Measurements from ENCODE around the gene ARHGAP24.
"Not testable (repeated sequence)": the region's sequence is repeated elsewhere in the genome, so short reads cannot be mapped to it uniquely, and the experiment has no call there.

ARHGAP24 gene

GRCh38 chr4:85951099-85951498 is 476.1 kb downstream of the ARHGAP24 start:
- Histone ChIP-seq H3K36me3 (ENCODE audit: insufficient read depth, low read length) (no peaks in the 10 kb centered on the region), H3K4me1 (ENCODE audit: control insufficient read depth, insufficient read depth, low read length) (peaks cover 25% of the 10 kb centered on the region), H3K9me3 (replicated peaks; ENCODE audit: low read length) (no peaks in the 10 kb centered on the region), H3K27me3 (ENCODE audit: control insufficient read depth, insufficient read depth, low read length) (no peaks in the 10 kb centered on the region), H3K4me3 (ENCODE audit: low read length) (no peak overlapping the region), H3K4me2 (ENCODE audit: low read length) (no peak overlapping the region), H3K9ac (ENCODE audit: low read depth, low read length) (no peak overlapping the region)

GRCh38 chr4:85952528-85952927 is 477.6 kb downstream of the ARHGAP24 start:
- Histone ChIP-seq H3K9ac (ENCODE audit: low read depth, low read length) (peak overlapping the region; percentile 71), H3K9me3 (replicated peaks; ENCODE audit: low read length) (no peaks in the 10 kb centered on the region), H3K36me3 (ENCODE audit: insufficient read depth, low read length) (no peaks in the 10 kb centered on the region), H3K4me3 (ENCODE audit: low read length) (peak overlapping the region; percentile 26), H3K4me2 (ENCODE audit: low read length) (peak overlapping the region; percentile 68), H3K4me1 (ENCODE audit: control insufficient read depth, insufficient read depth, low read length) (peaks cover 25% of the 10 kb centered on the region), H3K27me3 (ENCODE audit: control insufficient read depth, insufficient read depth, low read length) (no peaks in the 10 kb centered on the region)

GRCh38 chr4:85952972-85953650 is 478.2 kb downstream of the ARHGAP24 start:
- peaks cover 25% of the 10 kb centered on the region for H3K4me1 ChIP-seq (ENCODE audit: control insufficient read depth, insufficient read depth, low read length)
- peak overlapping the region; percentile 71 for H3K9ac ChIP-seq (ENCODE audit: low read depth, low read length)
- H3K4me2 ChIP-seq (ENCODE audit: low read length) = peak overlapping the region; percentile 59
- no peaks in the 10 kb centered on the region for H3K36me3 ChIP-seq (ENCODE audit: insufficient read depth, low read length)
- H3K4me3 ChIP-seq (ENCODE audit: low read length) = peak overlapping the region; percentile 49
- H3K9me3 ChIP-seq (replicated peaks; ENCODE audit: low read length) = no peaks in the 10 kb centered on the region
- no peaks in the 10 kb centered on the region for H3K27me3 ChIP-seq (ENCODE audit: control insufficient read depth, insufficient read depth, low read length)

GRCh38 chr4:85953651-85954018 is 478.7 kb downstream of the ARHGAP24 start:
- Histone ChIP-seq H3K4me3 (ENCODE audit: low read length) (peak overlapping the region; percentile 18), H3K4me2 (ENCODE audit: low read length) (peak overlapping the region; percentile 59), H3K4me1 (ENCODE audit: control insufficient read depth, insufficient read depth, low read length) (peaks cover 25% of the 10 kb centered on the region), H3K9me3 (replicated peaks; ENCODE audit: low read length) (no peaks in the 10 kb centered on the region), H3K27me3 (ENCODE audit: control insufficient read depth, insufficient read depth, low read length) (no peaks in the 10 kb centered on the region), H3K36me3 (ENCODE audit: insufficient read depth, low read length) (no peaks in the 10 kb centered on the region), H3K9ac (ENCODE audit: low read depth, low read length) (peak overlapping the region; percentile 71)

- Histone ChIP-seq H3K27me3 (ENCODE audit: control insufficient read depth, insufficient read depth, low read length) (no peaks in the 10 kb centered on the region), H3K4me3 (ENCODE audit: low read length) (no peak overlapping the region), H3K9me3 (replicated peaks; ENCODE audit: low read length) (no peaks in the 10 kb centered on the region), H3K36me3 (ENCODE audit: insufficient read depth, low read length) (no peaks in the 10 kb centered on the region), H3K9ac (ENCODE audit: low read depth, low read length) (no peak overlapping the region), H3K4me2 (ENCODE audit: low read length) (no peak overlapping the region), H3K4me1 (ENCODE audit: control insufficient read depth, insufficient read depth, low read length) (peaks cover 25% of the 10 kb centered on the region)
Measured at GRCh38 chr4:85955620-85956292, 480.8 kb downstream of the ARHGAP24 start.

- Histone ChIP-seq H3K36me3 (ENCODE audit: insufficient read depth, low read length) (no peaks in the 10 kb centered on the region), H3K4me3 (ENCODE audit: low read length) (no peak overlapping the region), H3K27me3 (ENCODE audit: control insufficient read depth, insufficient read depth, low read length) (no peaks in the 10 kb centered on the region), H3K4me2 (ENCODE audit: low read length) (no peak overlapping the region), H3K9ac (ENCODE audit: low read depth, low read length) (no peak overlapping the region), H3K9me3 (replicated peaks; ENCODE audit: low read length) (no peaks in the 10 kb centered on the region), H3K4me1 (ENCODE audit: control insufficient read depth, insufficient read depth, low read length) (peaks cover 25% of the 10 kb centered on the region)
Measured at GRCh38 chr4:85956293-85956945, 481.5 kb downstream of the ARHGAP24 start.

- H3K9ac ChIP-seq (ENCODE audit: low read depth, low read length) = no peak overlapping the region
- H3K4me1 ChIP-seq (ENCODE audit: control insufficient read depth, insufficient read depth, low read length) = no peaks in the 10 kb centered on the region
- H3K36me3 ChIP-seq (ENCODE audit: insufficient read depth, low read length) = no peaks in the 10 kb centered on the region
- H3K9me3 ChIP-seq (replicated peaks; ENCODE audit: low read length) = no peaks in the 10 kb centered on the region
- H3K4me3 ChIP-seq (ENCODE audit: low read length) = no peak overlapping the region
- H3K4me2 ChIP-seq (ENCODE audit: low read length) = no peak overlapping the region
- H3K27me3 ChIP-seq (ENCODE audit: control insufficient read depth, insufficient read depth, low read length) = no peaks in the 10 kb centered on the region
Measured at GRCh38 chr4:85961887-85962286, 486.9 kb downstream of the ARHGAP24 start.

- no peaks in the 10 kb centered on the region for H3K36me3 ChIP-seq (ENCODE audit: insufficient read depth, low read length)
- H3K4me2 ChIP-seq (ENCODE audit: low read length) = no peak overlapping the region
- peaks cover 10% of the 10 kb centered on the region for H3K4me1 ChIP-seq (ENCODE audit: control insufficient read depth, insufficient read depth, low read length)
- no peaks in the 10 kb centered on the region for H3K9me3 ChIP-seq (replicated peaks; ENCODE audit: low read length)
- H3K4me3 ChIP-seq (ENCODE audit: low read length) = no peak overlapping the region
- no peak overlapping the region for H3K9ac ChIP-seq (ENCODE audit: low read depth, low read length)
- no peaks in the 10 kb centered on the region for H3K27me3 ChIP-seq (ENCODE audit: control insufficient read depth, insufficient read depth, low read length)
Measured at GRCh38 chr4:85963231-85963630, 488.3 kb downstream of the ARHGAP24 start.

- H3K4me2 ChIP-seq (ENCODE audit: low read length) = no peak overlapping the region
- peaks cover 16% of the 10 kb centered on the region for H3K4me1 ChIP-seq (ENCODE audit: control insufficient read depth, insufficient read depth, low read length)
- H3K27me3 ChIP-seq (ENCODE audit: control insufficient read depth, insufficient read depth, low read length) = no peaks in the 10 kb centered on the region
- no peak overlapping the region for H3K9ac ChIP-seq (ENCODE audit: low read depth, low read length)
- no peak overlapping the region for H3K4me3 ChIP-seq (ENCODE audit: low read length)
- no peaks in the 10 kb centered on the region for H3K9me3 ChIP-seq (replicated peaks; ENCODE audit: low read length)
- no peaks in the 10 kb centered on the region for H3K36me3 ChIP-seq (ENCODE audit: insufficient read depth, low read length)
Measured at GRCh38 chr4:85964298-85964697, 489.3 kb downstream of the ARHGAP24 start.

- not testable (repeated sequence) for H3K27me3 ChIP-seq (ENCODE audit: control insufficient read depth, insufficient read depth, low read length); H3K36me3 ChIP-seq (ENCODE audit: insufficient read depth, low read length); H3K4me3 ChIP-seq (ENCODE audit: low read length); H3K9ac ChIP-seq (ENCODE audit: low read depth, low read length); H3K4me2 ChIP-seq (ENCODE audit: low read length); H3K9me3 ChIP-seq (replicated peaks; ENCODE audit: low read length)
- H3K4me1 ChIP-seq (ENCODE audit: control insufficient read depth, insufficient read depth, low read length) = peaks cover 23% of the 10 kb centered on the region
Measured at GRCh38 chr4:85965017-85965416, 490.1 kb downstream of the ARHGAP24 start.

GRCh38 chr4:85965529-85965928 is 490.6 kb downstream of the ARHGAP24 start:
- no peaks in the 10 kb centered on the region for H3K9me3 ChIP-seq (replicated peaks; ENCODE audit: low read length)
- H3K4me1 ChIP-seq (ENCODE audit: control insufficient read depth, insufficient read depth, low read length) = peaks cover 25% of the 10 kb centered on the region
- H3K27me3 ChIP-seq (ENCODE audit: control insufficient read depth, insufficient read depth, low read length) = no peaks in the 10 kb centered on the region
- H3K9ac ChIP-seq (ENCODE audit: low read depth, low read length) = no peak overlapping the region
- H3K4me2 ChIP-seq (ENCODE audit: low read length) = no peak overlapping the region
- no peak overlapping the region for H3K4me3 ChIP-seq (ENCODE audit: low read length)
- H3K36me3 ChIP-seq (ENCODE audit: insufficient read depth, low read length) = no peaks in the 10 kb centered on the region

All from skeletal muscle satellite cell (primary cell).